Hematopoietic multipotent progenitor cell treated with erythropoietin and hydrocortisone succinate and interleukin-3 and kit ligand, for 4 days (in vitro differentiated cells): ENCODE results near the gene DUSP8.
A peak's percentile ranks its signal among the peaks of the same experiment; 100 is the strongest.
"Not testable (repeated sequence)": the region's sequence is repeated elsewhere in the genome, so short reads cannot be mapped to it uniquely, and the experiment has no call there.

ENCODE experiments used
- DNase-seq: peaks from one replicate; pipeline ENCODE4 v3.0.0-alpha.2; 2015

DUSP8 gene

DNA sequence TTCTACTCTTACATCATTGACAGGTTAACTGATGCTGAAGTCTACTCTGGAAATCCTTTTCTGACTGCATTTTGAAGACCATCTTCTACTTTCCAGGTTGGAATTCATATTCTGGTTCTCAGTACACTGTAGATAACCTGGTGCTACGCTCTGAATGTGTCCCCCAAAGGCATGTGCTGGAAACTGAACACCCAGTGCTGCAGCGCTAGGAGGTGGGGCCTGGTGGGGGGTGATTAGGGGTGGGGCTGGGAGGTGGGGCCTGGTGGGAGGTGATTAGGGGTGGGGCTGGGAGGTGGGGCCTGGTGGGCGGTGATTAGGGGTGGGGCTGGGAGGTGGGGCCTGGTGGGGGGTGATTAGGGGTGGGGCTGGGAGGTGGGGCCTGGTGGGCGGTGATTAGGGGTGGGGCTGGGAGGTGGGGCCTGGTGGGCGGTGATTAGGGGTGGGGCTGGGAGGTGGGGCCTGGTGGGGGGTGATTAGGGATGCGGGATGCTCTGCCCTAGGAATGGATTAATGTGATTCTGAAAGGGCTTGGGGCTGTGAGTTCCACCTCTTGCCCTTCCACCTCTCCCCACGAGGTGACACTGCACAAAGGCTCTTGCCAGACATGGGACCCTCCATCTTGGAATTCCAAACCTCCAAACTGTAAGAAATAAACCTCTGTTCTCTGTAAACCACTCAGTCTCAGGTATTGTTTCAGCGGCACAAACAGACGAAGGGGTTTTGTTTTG lies 59.4 kb downstream of the DUSP8 start:
- DNase-seq: peak; percentile 51

DNA sequence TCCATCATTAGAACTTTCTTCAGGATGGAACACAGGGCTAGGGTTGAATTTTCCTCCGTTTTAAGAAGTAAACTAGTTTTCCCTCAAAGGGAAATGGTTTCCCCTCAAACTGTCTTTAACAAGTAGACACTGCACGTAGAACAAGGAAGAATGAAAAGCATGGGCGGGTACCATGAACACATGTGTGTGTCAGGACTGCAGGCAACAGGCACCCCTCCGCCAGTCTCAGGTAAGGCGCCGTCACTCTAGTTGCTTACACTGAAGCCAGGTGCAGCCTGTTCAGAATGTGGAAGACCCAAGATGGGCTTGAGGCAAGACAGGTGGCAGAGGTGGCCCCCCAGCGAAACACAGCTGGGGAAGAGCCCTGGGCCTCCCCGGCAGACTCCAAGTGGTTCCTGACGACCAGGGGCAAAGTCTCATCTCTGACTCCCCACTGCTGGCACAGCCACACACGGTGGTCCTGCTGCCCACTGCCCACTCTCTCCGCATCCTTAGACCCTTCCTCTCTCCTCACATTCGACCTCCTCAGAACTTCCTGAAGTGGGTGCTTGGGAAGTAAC lies 60.1 kb downstream of the DUSP8 start:
- no peak for DNase-seq

DNA sequence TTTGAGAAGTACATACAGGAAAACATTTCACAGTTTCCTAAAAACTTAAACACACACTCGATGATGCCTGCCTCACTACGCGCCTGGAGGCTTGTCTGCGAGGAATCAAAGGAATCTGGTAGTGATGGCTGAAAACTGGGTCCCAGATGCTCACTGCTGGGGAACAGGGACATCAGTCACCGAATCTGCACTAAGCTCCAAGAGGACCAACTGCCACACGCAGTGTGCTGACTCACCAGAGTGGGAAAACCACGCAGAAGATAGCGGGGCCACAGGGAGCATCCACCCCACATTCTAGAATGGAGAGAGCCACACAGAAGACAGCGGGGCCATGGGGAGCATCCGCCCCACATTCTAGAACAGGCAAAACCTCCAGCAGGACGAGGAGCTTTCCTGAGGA lies 61.1 kb downstream of the DUSP8 start:
- DNase-seq: no peak

DNA sequence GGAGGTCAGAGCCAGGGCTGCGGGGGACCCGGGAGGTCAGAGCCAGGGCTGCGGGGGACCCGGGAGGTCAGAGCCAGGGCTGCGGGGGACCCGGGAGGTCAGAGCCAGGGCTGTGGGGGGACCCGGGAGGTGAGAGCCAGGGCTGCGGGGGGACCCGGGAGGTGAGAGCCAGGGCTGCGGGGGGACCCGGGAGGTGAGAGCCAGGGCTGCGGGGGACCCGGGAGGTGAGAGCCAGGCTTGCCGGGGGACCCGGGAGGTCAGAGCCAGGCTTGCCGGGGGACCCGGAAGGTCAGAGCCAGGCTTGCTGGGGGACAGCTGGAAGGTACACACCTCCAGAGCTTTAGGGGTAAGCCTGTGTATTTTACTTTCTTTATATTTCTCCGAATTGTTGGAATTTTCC lies 61.7 kb downstream of the DUSP8 start:
- not testable (repeated sequence) for DNase-seq

DNA sequence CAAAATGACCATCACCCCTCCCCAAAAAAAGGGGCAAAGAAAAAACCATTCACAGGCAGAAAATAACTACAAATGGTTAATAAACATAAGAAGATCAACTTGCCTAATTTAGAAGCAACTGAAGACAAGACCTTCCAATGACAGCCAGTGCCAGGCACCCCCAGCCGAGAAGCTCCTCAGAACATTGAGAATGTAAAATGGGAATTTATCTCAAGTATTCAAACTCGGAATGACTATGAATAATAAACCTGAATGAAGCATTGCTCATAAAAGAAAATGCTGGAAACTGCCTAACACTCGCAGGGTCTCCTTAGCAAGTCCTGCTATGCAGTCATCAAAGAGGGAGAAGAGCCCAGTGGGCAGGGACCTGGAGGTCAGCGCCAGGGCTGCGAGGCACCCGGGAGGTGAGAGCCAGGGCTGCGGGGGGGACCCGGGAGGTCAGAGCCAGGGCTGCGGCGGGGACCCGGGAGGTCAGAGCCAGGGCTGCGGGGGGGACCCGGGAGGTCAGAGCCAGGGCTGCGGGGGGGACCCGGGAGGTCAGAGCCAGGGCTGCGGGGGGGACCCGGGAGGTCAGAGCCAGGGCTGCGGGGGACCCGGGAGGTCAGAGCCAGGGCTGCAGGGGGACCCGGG lies 62.3 kb downstream of the DUSP8 start:
- DNase-seq: no peak

DNA sequence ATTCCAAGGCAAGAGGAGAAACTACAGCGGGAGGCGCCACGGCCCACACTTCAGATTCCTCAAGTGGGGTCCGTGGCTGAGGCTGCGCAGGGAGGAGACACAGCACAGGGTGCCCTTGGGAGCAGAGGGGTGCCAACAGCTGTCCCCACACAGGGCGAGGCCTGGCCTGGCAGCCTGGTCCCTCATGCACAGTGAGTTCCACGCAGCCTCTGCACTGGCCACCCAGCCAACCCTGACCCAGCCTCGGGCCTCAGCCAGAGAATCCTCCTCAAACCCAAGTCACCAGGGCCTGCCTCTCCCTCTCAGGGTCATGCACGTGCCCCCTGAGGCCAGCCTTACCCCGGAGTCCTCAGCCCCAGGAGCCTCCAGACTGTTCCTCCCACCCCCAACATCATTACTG lies 63.1 kb downstream of the DUSP8 start:
- DNase-seq: no peak

DNA sequence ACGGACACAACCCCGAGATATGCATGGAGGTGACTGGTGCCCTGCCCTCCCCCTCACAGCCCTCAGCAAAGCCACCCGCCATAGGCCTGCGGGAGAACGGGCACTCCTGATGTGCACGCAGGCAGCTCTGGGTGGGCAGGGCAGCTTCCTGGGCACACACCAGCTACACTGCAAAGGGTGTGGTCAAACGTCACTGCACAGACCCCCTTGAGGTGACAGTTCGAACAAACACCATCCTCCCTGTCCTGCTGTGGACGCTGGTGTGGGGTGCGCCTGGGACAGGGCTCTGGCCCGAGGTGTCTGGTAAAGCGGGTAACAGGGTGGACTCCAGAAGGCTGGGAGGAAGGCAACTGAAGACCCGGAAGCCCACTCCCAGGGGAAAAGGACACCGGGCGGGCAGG lies 63.6 kb downstream of the DUSP8 start:
- no peak for DNase-seq

DNA sequence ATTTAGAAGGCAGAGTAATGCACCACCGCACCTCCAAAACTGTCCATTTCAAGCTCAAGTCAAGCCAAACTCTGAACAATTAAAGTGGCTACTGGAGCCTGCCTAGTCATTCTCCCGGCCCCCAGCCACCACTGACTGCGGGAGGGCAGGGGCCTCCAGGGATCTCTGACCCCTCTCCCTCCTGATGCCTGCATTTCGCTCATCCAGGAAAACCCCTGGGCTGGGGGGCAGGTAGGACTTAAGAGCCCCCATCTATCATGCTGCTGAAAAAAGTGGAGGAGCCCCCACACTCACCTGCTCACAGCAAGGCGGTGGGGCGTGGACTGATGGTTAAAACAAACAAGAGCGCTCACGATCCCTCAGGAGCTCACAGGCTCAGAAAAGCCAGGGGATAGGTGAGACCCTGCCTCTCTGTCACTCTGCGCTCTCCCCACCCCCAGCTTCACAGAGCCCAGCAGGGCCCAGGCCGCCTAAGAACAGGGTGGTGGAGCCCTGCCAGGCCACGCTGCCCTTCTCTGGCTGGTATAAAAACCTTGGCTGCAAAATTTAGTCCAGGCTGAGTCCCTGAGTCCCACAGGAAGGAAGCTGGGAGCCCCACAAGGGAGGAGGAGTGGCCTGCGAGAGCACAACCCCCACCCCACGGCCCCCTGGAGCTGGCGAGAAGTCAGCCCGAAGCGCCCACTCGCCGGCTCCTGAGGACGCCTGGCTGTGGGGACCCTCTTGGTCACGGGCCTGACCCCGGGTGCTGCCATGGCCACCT lies 64.5 kb downstream of the DUSP8 start:
- DNase-seq: no peak

DNA sequence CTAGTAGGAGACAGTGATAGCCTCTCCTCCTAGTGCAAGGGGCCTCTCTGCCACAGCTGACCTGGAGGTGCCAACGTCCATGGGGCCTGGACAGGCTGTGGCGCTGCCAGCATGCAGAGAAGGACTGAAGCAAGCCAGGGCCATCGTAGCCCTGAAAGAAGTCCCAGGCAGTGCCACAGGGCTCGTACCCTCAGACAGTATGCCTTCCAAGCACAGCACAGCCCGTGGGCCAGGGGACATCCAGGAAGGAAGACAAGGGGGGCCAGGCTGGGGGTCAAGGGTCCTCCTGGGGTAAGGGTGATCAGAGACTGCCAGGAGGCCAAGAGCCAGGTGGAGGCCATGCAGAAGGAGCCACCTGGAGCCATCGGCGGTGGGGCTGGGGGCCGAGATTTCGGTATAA lies 65.1 kb downstream of the DUSP8 start:
- DNase-seq: no peak

DNA sequence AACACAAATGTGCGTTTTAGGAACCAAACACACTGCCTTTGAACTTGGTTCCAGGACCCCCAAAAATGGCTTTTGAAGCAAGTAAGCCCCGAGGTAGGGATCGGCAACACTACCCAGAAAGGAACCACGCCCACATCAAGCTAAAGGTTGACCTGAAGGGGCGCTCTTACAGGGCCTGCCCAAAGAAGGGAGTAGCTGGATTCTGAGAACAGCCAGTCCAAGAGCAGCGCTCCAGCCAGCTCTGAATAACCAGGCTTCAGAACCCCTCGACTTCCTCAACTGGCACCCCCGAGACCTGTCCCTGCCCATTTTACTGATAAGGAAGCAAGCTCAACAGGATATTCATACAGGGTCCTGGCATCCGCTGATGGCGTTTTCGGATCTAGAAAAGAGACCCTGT lies 66.6 kb downstream of the DUSP8 start:
- DNase-seq: no peak

DNA sequence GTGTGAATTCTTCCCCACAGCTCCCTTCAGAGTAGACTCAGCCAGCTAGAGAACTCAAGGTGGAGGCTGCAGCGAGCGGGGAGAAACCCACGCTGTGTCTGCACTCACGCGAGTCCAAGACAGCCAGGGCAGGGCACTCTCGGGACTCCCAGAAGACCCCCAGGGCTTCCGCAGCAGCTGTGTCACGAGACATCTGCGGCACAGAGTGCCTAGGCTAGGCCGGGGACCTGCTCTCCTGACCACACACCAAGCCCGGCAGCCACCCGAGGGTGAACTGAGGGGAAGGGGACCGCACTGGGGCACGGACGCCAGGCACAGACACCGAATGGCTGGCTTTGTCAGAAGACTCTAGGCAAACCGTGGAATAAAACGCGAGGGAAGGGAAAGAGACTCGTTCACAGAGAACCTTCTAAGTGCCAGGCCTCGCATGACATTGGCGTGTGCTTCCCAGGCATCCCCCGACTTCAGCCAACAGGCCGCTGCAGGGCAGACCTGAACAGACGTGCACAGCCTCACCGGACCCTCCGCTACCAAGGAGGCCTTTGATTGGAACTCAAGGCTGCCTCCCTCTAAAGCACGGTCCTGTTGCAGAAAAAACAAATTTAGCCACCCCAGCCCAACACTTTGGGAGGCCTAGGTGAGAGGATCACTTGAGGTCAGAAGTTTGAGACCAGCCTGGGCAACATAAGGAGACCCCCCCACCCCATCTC lies 67.3 kb downstream of the DUSP8 start:
- no peak for DNase-seq

DNA sequence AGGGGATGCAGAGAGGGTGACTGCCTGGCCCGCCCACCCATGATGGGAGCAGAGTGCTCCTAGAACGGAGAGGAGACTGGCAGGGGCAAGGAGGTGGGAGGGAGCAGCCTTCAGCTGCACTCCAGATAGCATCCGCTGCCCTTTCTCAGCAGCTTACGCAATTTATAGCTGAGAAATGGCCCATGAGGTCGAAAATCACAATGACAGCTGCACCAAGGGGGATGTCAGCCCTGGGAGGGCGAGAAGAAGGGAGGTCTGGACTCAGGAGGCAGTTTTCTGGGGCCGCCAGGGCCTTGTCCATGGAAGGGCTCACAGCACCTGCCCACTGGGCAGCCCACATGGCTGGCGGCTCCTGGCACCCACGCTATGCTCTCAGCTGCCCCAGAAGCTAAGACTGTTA lies 67.9 kb downstream of the DUSP8 start:
- no peak for DNase-seq
